ENCODE measurements around the gene SDCCAG8. TPM values are rescaled to one million over a fixed set of nuclear protein-coding genes. Genes with fewer than 3 reads are reported as not detected.

The SDCCAG8 gene
- total and polyA plus RNA-seq, 2 experiments from 2014 or later = 28.0 to 66.7 TPM

- TF ChIP-seq ZNF462 (CRISPR knock-in tag; IDR thresholded peaks at IDR 0.05) = no peak
- no peak for TF ChIP-seq NANOG (IDR thresholded peaks at IDR 0.05; ENCODE audit: borderline replicate concordance)
- TF ChIP-seq ETS1 (IDR thresholded peaks at IDR 0.05) = no peak
- no peak for TF ChIP-seq JUNB (IDR thresholded peaks at IDR 0.05; ENCODE audit: unreplicated experiment)
- TF ChIP-seq POLR2AphosphoS5 (IDR thresholded peaks at IDR 0.05; ENCODE audit: low read depth) = no peak
These were observed 239.8 kb downstream of the SDCCAG8 start (continued) for GRCh38 chr1:243495442-243496186.

GRCh38 chr1:243496187-243496646, 240.4 kb downstream of the SDCCAG8 start:
- peaks cover 3% of the 10 kb centered on the region; the same call in 2 of the 3 replicates for H3K9me3 Mint-ChIP-seq
- Histone ChIP-seq H3K27me3 (ENCODE audit: insufficient read depth) (no peaks in the 10 kb centered on the region), H3F3A (replicated peaks; ENCODE audit: low read depth) (peaks cover 14% of the 10 kb centered on the region), H3K79me2 (replicated peaks; ENCODE audit: insufficient read depth) (no peaks in the 10 kb centered on the region), H3K36me3 (ENCODE audit: insufficient read depth) (no peaks in the 10 kb centered on the region), H3K9me2 (ENCODE audit: insufficient read depth) (peaks cover 5% of the 10 kb centered on the region; the same call in 1 of the 2 replicates), H4K20me1 (replicated peaks; ENCODE audit: insufficient read depth) (no peaks in the 10 kb centered on the region), H3K4me1 (ENCODE audit: insufficient read depth) (peaks cover 31% of the 10 kb centered on the region), H3K4me3 (no peak overlapping the region), H3K27ac (ENCODE audit: low read depth) (no peak overlapping the region), H3K4me2 (peak overlapping the region; percentile 55), H2AFZ (no peak overlapping the region)
- DNase-seq (ENCODE audit: low spot score) (no peak), ATAC-seq (peak; percentile 13)
- H3K27me3 Mint-ChIP-seq (ENCODE audit: insufficient read depth, low read depth, poor library complexity) = peaks cover 10% of the 10 kb centered on the region
- peaks cover 42% of the 10 kb centered on the region for H3K4me1 Mint-ChIP-seq
- H3K36me3 Mint-ChIP-seq (ENCODE audit: low read depth) = peaks cover 19% of the 10 kb centered on the region
- H3K4me3 Mint-ChIP-seq = no peak overlapping the region; the same call in 2 of the 3 replicates
- 0 out of 2 replicates have a peak overlapping the region, but pooled peaks have one; percentile 3 for H3K27ac Mint-ChIP-seq
- TF ChIP-seq NANOG (IDR thresholded peaks at IDR 0.05; ENCODE audit: borderline replicate concordance) (no peak), EZH2 (IDR thresholded peaks at IDR 0.05; ENCODE audit: low read depth, unreplicated experiment) (no peak), JUNB (IDR thresholded peaks at IDR 0.05; ENCODE audit: unreplicated experiment) (no peak), CREB1 (CRISPR knock-in tag; IDR thresholded peaks at IDR 0.05; ENCODE audit: low read depth) (no peak), STAT1 (IDR thresholded peaks at IDR 0.05; ENCODE audit: unreplicated experiment) (no peak)

Measured in GM23338 (cell line).